ENCODE measurements around the gene IL4I1.

- TF ChIP-seq POLR2A (IDR thresholded peaks at IDR 0.05; ENCODE audit: extremely low read depth, insufficient read length): peak; percentile 72
- TF ChIP-seq, protein P1, sequence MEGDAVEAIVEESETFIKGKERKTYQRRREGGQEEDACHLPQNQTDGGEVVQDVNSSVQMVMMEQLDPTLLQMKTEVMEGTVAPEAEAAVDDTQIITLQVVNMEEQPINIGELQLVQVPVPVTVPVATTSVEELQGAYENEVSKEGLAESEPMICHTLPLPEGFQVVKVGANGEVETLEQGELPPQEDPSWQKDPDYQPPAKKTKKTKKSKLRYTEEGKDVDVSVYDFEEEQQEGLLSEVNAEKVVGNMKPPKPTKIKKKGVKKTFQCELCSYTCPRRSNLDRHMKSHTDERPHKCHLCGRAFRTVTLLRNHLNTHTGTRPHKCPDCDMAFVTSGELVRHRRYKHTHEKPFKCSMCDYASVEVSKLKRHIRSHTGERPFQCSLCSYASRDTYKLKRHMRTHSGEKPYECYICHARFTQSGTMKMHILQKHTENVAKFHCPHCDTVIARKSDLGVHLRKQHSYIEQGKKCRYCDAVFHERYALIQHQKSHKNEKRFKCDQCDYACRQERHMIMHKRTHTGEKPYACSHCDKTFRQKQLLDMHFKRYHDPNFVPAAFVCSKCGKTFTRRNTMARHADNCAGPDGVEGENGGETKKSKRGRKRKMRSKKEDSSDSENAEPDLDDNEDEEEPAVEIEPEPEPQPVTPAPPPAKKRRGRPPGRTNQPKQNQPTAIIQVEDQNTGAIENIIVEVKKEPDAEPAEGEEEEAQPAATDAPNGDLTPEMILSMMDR (IDR thresholded peaks at IDR 0.05; ENCODE audit: low read depth, low read length): no peak
Observed at GRCh38 chr19:49866933-49867782, 29.5 kb downstream of the IL4I1 start, which contains the start of gene PNKP.

Data from NB4 (cell line).